CMK (cell line): ENCODE measurements around the gene HEPACAM2.

Experiments
- DNase-seq: peaks from one replicate; pipeline ENCODE4 v3.0.0-alpha.2; 2010; ENCODE audit warnings: low read depth

HEPACAM2 gene

GRCh38 chr7:93202594-93203250 is 23.5 kb downstream of the HEPACAM2 start:
- DNase-seq = no peak

- DNase-seq = no peak
Observed at GRCh38 chr7:93198472-93198871, 27.8 kb downstream of the HEPACAM2 start.

GRCh38 chr7:93196336-93196735 is 29.9 kb downstream of the HEPACAM2 start:
- DNase-seq = no peak

GRCh38 chr7:93194386-93194785 is 31.9 kb downstream of the HEPACAM2 start:
- no peak for DNase-seq

- DNase-seq = no peak
Observed at GRCh38 chr7:93188870-93189634, 37.2 kb downstream of the HEPACAM2 start.

- DNase-seq = no peak
Observed at GRCh38 chr7:93185303-93186027, 40.8 kb downstream of the HEPACAM2 start.

- no peak for DNase-seq
Observed at GRCh38 chr7:93179173-93179572, 47.1 kb downstream of the HEPACAM2 start.

GRCh38 chr7:93178213-93178612 is 48.1 kb downstream of the HEPACAM2 start:
- no peak for DNase-seq

GRCh38 chr7:93176992-93177580 is 49.2 kb downstream of the HEPACAM2 start:
- no peak for DNase-seq

GRCh38 chr7:93175219-93175618 is 51.0 kb downstream of the HEPACAM2 start:
- no peak for DNase-seq

GRCh38 chr7:93172683-93173082 is 53.6 kb downstream of the HEPACAM2 start:
- no peak for DNase-seq

- DNase-seq = no peak
Observed at GRCh38 chr7:93171606-93172226, 54.6 kb downstream of the HEPACAM2 start.

GRCh38 chr7:93165447-93165846 is 60.8 kb downstream of the HEPACAM2 start:
- DNase-seq = no peak

- DNase-seq = no peak
Observed at GRCh38 chr7:93164766-93165165, 61.5 kb downstream of the HEPACAM2 start.

GRCh38 chr7:93161181-93161762 is 65.0 kb downstream of the HEPACAM2 start:
- no peak for DNase-seq

- no peak for DNase-seq
Observed at GRCh38 chr7:93160410-93160809, 65.9 kb downstream of the HEPACAM2 start.

- DNase-seq = no peak
Observed at GRCh38 chr7:93159490-93159889, 66.8 kb downstream of the HEPACAM2 start.

- DNase-seq = no peak
Observed at GRCh38 chr7:93156884-93157283, 69.4 kb downstream of the HEPACAM2 start.

GRCh38 chr7:93150200-93150835 is 76.0 kb downstream of the HEPACAM2 start:
- DNase-seq = no peak

- DNase-seq = no peak
Observed at GRCh38 chr7:93148727-93149126, 77.5 kb downstream of the HEPACAM2 start.

- no peak for DNase-seq
Observed at GRCh38 chr7:93148144-93148543, 78.1 kb downstream of the HEPACAM2 start, which contains the start of gene SAMD9L. TSS of gene SAMD9L (minus strand) at chr7:93148385. CDS start at chr7:93135971, 12,414 bp downstream.
